DND-41 (cell line): Measurements from ENCODE around the gene UNC45B.

Experiments used
- EZH2 ChIP-seq: IDR thresholded peaks from 3 replicates; pipeline ENCODE4 v1.6.1; 2012; ENCODE audit warnings: borderline replicate concordance, low read depth, mild to moderate bottlenecking, moderate library complexity, low read length, inconsistent platforms; ENCODE audit not compliant: severe bottlenecking
- TF ChIP-seq, protein P1 (sequence below): IDR thresholded peaks from 2 replicates; pipeline ENCODE4 v1.5.1; 2012; ENCODE audit warnings: borderline replicate concordance, low read length, moderate library complexity, mild to moderate bottlenecking; ENCODE audit not compliant: poor library complexity, severe bottlenecking; ENCODE audit errors: extremely low read depth

DNA sequence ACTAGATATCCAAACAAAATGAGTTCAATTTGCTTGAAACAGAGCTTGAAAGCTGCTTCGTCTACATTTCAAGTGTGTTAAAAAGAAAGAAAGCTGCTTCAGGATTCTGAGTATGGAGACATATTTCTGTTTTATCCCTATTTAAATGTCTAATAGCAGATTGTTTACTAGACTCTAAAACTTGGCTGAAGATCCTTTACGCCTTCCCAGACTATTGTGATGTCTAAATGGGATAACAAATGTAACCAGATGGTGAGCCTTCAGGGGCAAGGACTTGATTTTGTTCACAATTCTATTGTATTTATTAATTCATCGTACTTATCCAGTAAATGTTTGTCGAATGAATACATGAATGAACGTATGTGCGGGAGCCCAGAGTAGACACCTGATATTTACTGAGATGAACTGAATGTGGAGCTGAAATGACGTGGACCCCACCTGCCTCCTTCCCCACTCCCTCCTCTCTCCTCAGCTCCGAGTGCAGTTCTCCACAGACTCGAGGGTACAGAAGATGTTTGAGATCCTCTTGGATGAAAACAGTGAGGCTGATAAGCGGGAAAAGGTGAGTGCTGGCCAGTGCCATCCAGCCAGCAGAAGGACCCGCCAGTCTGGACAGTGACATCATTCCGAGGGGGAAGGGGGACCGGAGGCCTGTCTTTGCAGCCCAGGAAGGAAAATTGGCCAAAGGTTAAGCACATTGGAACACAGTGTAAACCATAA is 5.0 kb downstream of the UNC45B start:
- TF ChIP-seq, protein P1, sequence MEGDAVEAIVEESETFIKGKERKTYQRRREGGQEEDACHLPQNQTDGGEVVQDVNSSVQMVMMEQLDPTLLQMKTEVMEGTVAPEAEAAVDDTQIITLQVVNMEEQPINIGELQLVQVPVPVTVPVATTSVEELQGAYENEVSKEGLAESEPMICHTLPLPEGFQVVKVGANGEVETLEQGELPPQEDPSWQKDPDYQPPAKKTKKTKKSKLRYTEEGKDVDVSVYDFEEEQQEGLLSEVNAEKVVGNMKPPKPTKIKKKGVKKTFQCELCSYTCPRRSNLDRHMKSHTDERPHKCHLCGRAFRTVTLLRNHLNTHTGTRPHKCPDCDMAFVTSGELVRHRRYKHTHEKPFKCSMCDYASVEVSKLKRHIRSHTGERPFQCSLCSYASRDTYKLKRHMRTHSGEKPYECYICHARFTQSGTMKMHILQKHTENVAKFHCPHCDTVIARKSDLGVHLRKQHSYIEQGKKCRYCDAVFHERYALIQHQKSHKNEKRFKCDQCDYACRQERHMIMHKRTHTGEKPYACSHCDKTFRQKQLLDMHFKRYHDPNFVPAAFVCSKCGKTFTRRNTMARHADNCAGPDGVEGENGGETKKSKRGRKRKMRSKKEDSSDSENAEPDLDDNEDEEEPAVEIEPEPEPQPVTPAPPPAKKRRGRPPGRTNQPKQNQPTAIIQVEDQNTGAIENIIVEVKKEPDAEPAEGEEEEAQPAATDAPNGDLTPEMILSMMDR, result no peak
- no peak for TF ChIP-seq EZH2
